Chondrocyte (in vitro differentiated cells): ENCODE data around the gene FMNL2. TPM values are rescaled to one million over a fixed set of nuclear protein-coding genes. Genes with fewer than 3 reads are reported as not detected.

Experiments used
- DNase-seq: peaks from one replicate; pipeline ENCODE4 v3.0.0; 2021; ENCODE audit warnings: mixed read lengths, low spot score
- H3K27ac Mint-ChIP-seq: one replicate; pipeline ENCODE4 v1.8.0; 2021; ENCODE audit warnings: mild to moderate bottlenecking, moderate library complexity, mixed read lengths; ENCODE audit not compliant: unreplicated experiment
- H3K27me3 Mint-ChIP-seq: 2 replicates; pipeline ENCODE4 v1.8.0; 2021; ENCODE audit warnings: low read depth, mixed read lengths
- H3K36me3 Mint-ChIP-seq: 2 replicates; pipeline ENCODE4 v1.8.0; 2021; ENCODE audit warnings: low read depth, mixed read lengths
- H3K4me1 Mint-ChIP-seq: 2 replicates; pipeline ENCODE4 v1.8.0; 2021; ENCODE audit warnings: low read depth, mild to moderate bottlenecking, mixed read lengths
- H3K4me3 Mint-ChIP-seq: one replicate; pipeline ENCODE4 v1.8.0; 2021; ENCODE audit warnings: mild to moderate bottlenecking, moderate library complexity, mixed read lengths; ENCODE audit not compliant: unreplicated experiment
- H3K9me3 Mint-ChIP-seq: 2 replicates; pipeline ENCODE4 v1.8.0; 2021; ENCODE audit warnings: low read depth, mixed read lengths
- CTCF ChIP-seq: fragments of 200-600 bp; sonication (generic); IDR thresholded peaks from 2 replicates; pipeline ENCODE4 v1.5.0; 2021; ENCODE audit warnings: antibody characterized with exemption, mild to moderate bottlenecking, moderate library complexity
- total RNA-seq: library from RNA; stranded (reverse); gene quantifications from 3 replicates; pipeline ENCODE4 v1.2.1, GENCODE V29; 2021

FMNL2 gene
- total RNA-seq, 1 donor from 2014 or later: 33.9 TPM

- no peak for TF ChIP-seq CTCF
- Mint-ChIP-seq H3K4me1 (peaks cover 59% of the 10 kb centered on the region), H3K4me3 (no peak overlapping the region), H3K9me3 (peaks cover 10% of the 10 kb centered on the region), H3K27ac (peak overlapping the region; percentile 64), H3K27me3 (no peaks in the 10 kb centered on the region), H3K36me3 (no peaks in the 10 kb centered on the region)
- no peak for DNase-seq
Observed at GRCh38 chr2:152499331-152499816, 164.4 kb downstream of the FMNL2 start.

- Mint-ChIP-seq H3K4me3 (peak overlapping the region; percentile 31), H3K9me3 (peaks cover 10% of the 10 kb centered on the region), H3K27me3 (no peaks in the 10 kb centered on the region), H3K36me3 (no peaks in the 10 kb centered on the region), H3K4me1 (peaks cover 66% of the 10 kb centered on the region), H3K27ac (peak overlapping the region; percentile 68)
- DNase-seq: no peak
- no peak for TF ChIP-seq CTCF
Observed at GRCh38 chr2:152499896-152500735, 165.1 kb downstream of the FMNL2 start.

GRCh38 chr2:152500772-152501171 lies 165.8 kb downstream of the FMNL2 start:
- H3K27ac Mint-ChIP-seq: peak overlapping the region; percentile 14
- no peak for TF ChIP-seq CTCF
- peaks cover 73% of the 10 kb centered on the region for H3K4me1 Mint-ChIP-seq
- no peak for DNase-seq
- H3K4me3 Mint-ChIP-seq: no peak overlapping the region
- H3K27me3 Mint-ChIP-seq: no peaks in the 10 kb centered on the region
- peaks cover 10% of the 10 kb centered on the region for H3K9me3 Mint-ChIP-seq
- H3K36me3 Mint-ChIP-seq: no peaks in the 10 kb centered on the region

GRCh38 chr2:152501666-152502065 lies 166.7 kb downstream of the FMNL2 start:
- no peak overlapping the region for H3K4me3 Mint-ChIP-seq
- H3K9me3 Mint-ChIP-seq: peaks cover 9% of the 10 kb centered on the region
- no peaks in the 10 kb centered on the region for H3K36me3 Mint-ChIP-seq
- peaks cover 80% of the 10 kb centered on the region for H3K4me1 Mint-ChIP-seq
- no peaks in the 10 kb centered on the region for H3K27me3 Mint-ChIP-seq
- TF ChIP-seq CTCF: no peak
- H3K27ac Mint-ChIP-seq: no peak overlapping the region
- DNase-seq: no peak

GRCh38 chr2:152504618-152505017 lies 169.6 kb downstream of the FMNL2 start:
- TF ChIP-seq CTCF: no peak
- peaks cover 81% of the 10 kb centered on the region for H3K4me1 Mint-ChIP-seq
- peak overlapping the region; percentile 88 for H3K27ac Mint-ChIP-seq
- no peak overlapping the region for H3K4me3 Mint-ChIP-seq
- H3K36me3 Mint-ChIP-seq: no peaks in the 10 kb centered on the region
- no peak for DNase-seq
- H3K9me3 Mint-ChIP-seq: no peaks in the 10 kb centered on the region
- no peaks in the 10 kb centered on the region for H3K27me3 Mint-ChIP-seq
